Fibroblast of lung (primary cell): ENCODE measurements around the gene TECR. TPM values are rescaled to one million over a fixed set of nuclear protein-coding genes. Genes with fewer than 3 reads are reported as not detected.
A peak's percentile ranks its signal among the peaks of the same experiment; 100 is the strongest.

Experiments used
- DNase-seq, 2 donors: peaks; one replicate each; pipeline versions ENCODE4 v3.0.0 to v3.0.0-alpha.2; 2010; ENCODE audit warnings: low read depth in 2 of 2
- H2AFZ ChIP-seq: 2 replicates; pipeline ENCODE4 v1.5.1; 2012; ENCODE audit warnings: low read length, control low read depth, inconsistent platforms
- H3K27ac ChIP-seq: 2 replicates; pipeline ENCODE4 v1.5.1; 2011; ENCODE audit warnings: low read length, control low read depth; ENCODE audit not compliant: insufficient read depth
- H3K27me3 ChIP-seq: 2 replicates; pipeline ENCODE4 v1.5.1; 2011; ENCODE audit warnings: mild to moderate bottlenecking, low read length; ENCODE audit not compliant: control insufficient read depth, insufficient read depth
- H3K36me3 ChIP-seq: 2 replicates; pipeline ENCODE4 v1.5.1; 2011; ENCODE audit warnings: low read length; ENCODE audit not compliant: control insufficient read depth, insufficient read depth
- H3K4me1 ChIP-seq: 2 replicates; pipeline ENCODE4 v1.5.1; 2011; ENCODE audit warnings: low read length; ENCODE audit not compliant: control insufficient read depth, insufficient read depth; ENCODE audit errors: extremely low read depth
- H3K4me2 ChIP-seq: 2 replicates; pipeline ENCODE4 v1.5.1; 2011; ENCODE audit warnings: low read length, control low read depth; ENCODE audit not compliant: insufficient read depth; ENCODE audit errors: extremely low read depth
- H3K4me3 ChIP-seq, 4 experiments: fragments of 200-600 bp in 1 of 4; sonication (generic) in 1 of 4; replicated peaks in 1 of 4; 2 replicates each; pipeline ENCODE4 v1.5.1; 2011 to 2016; ENCODE audit warnings: low read length in 4 of 4, low read depth in 3 of 4, mild to moderate bottlenecking in 3 of 4, control low read depth in 2 of 4, inconsistent platforms in 1 of 4, mixed read lengths in 1 of 4; ENCODE audit not compliant: insufficient read depth in 1 of 4; ENCODE audit errors: control extremely low read depth in 1 of 4
- H3K79me2 ChIP-seq: 2 replicates; pipeline ENCODE4 v1.5.1; 2012; ENCODE audit warnings: mild to moderate bottlenecking, low read length, inconsistent platforms; ENCODE audit not compliant: control insufficient read depth, insufficient read depth
- H3K9ac ChIP-seq: 2 replicates; pipeline ENCODE4 v1.5.1; 2011; ENCODE audit warnings: mild to moderate bottlenecking, low read length, control low read depth; ENCODE audit not compliant: insufficient read depth
- H3K9me3 ChIP-seq: 2 replicates; pipeline ENCODE4 v1.5.1; 2012; ENCODE audit warnings: low read depth, low read length; ENCODE audit not compliant: control insufficient read depth, insufficient read depth
- H4K20me1 ChIP-seq: 2 replicates; pipeline ENCODE4 v1.5.1; 2011; ENCODE audit warnings: low read length; ENCODE audit not compliant: control insufficient read depth, insufficient read depth; ENCODE audit errors: extremely low read depth
- CTCF ChIP-seq, 2 donors: IDR thresholded peaks in 1 of 2; conservative IDR thresholded peaks in 1 of 2; 1 replicate in 1 of 2; 2 replicates in 1 of 2; pipeline ENCODE4 v1.5.1; 2011 to 2012; ENCODE audit warnings: low read length in 2 of 2, control low read depth in 1 of 2, inconsistent platforms in 1 of 2, low read depth in 1 of 2, mild to moderate bottlenecking in 1 of 2
- EZH2 ChIP-seq: IDR thresholded peaks from 2 replicates; pipeline ENCODE4 v1.5.1; 2012; ENCODE audit warnings: low read length, control low read depth, mild to moderate bottlenecking; ENCODE audit errors: missing control alignments
- polyA plus RNA-seq, 2 donors: library from polyadenylated mRNA; depleted of rRNA in 1 of 2; stranded (reverse) in 1 of 2; unstranded in 1 of 2; fragments of >200 nt; gene quantifications; 2 replicates each; pipeline ENCODE4 v1.2.1, GENCODE V29; 2011 to 2012; ENCODE audit warnings: missing spikeins in 1 of 2
- total RNA-seq: library from RNA; depleted of rRNA; stranded (reverse); fragments of >200 nt; gene quantifications from 2 replicates; pipeline ENCODE4 v1.2.1, GENCODE V29; 2014

Gene TECR
- total and polyA plus RNA-seq, 2 donors (not counting 1 experiment from before 2014, with no cell fraction given) = 34.0 to 73.4 TPM

GRCh38 chr19:14559916-14560775 is 30.8 kb downstream of the TECR start:
- no peaks in the 10 kb centered on the region for H3K9me3 ChIP-seq
- no peak for DNase-seq
- H3K4me2 ChIP-seq = no peak overlapping the region
- H3K27ac ChIP-seq = no peak overlapping the region
- H3K4me3 ChIP-seq = no peak overlapping the region
- peaks cover 7% of the 10 kb centered on the region for H3K4me1 ChIP-seq
- no peaks in the 10 kb centered on the region for H3K27me3 ChIP-seq
- H3K36me3 ChIP-seq = no peaks in the 10 kb centered on the region
- no peak overlapping the region for H3K9ac ChIP-seq
- no peaks in the 10 kb centered on the region for H4K20me1 ChIP-seq
- H2AFZ ChIP-seq = no peak overlapping the region
- H3K79me2 ChIP-seq = peaks cover 2% of the 10 kb centered on the region
- no peak for TF ChIP-seq EZH2
- no peak for TF ChIP-seq CTCF (conservative IDR thresholded peaks at IDR 0.05 in 1 of 2, IDR thresholded peaks at IDR 0.05 in 1 of 2; ENCODE audit: low read depth in 1 of 2, low read length in 2 of 2)

GRCh38 chr19:14560776-14561108 is 31.3 kb downstream of the TECR start:
- Histone ChIP-seq H4K20me1 (no peaks in the 10 kb centered on the region), H3K9ac (no peak overlapping the region), H3K4me3 (no peak overlapping the region), H2AFZ (no peak overlapping the region), H3K79me2 (peaks cover 2% of the 10 kb centered on the region), H3K27me3 (no peaks in the 10 kb centered on the region), H3K4me1 (peaks cover 7% of the 10 kb centered on the region), H3K4me2 (no peak overlapping the region), H3K36me3 (no peaks in the 10 kb centered on the region), H3K27ac (no peak overlapping the region), H3K9me3 (no peaks in the 10 kb centered on the region)
- TF ChIP-seq CTCF (conservative IDR thresholded peaks at IDR 0.05 in 1 of 2, IDR thresholded peaks at IDR 0.05 in 1 of 2; ENCODE audit: low read depth in 1 of 2, low read length in 2 of 2) (no peak), EZH2 (no peak)
- no peak for DNase-seq

- H3K9ac ChIP-seq = peak overlapping the region; percentile 65
Observed at GRCh38 chr19:14561249-14561648, 31.9 kb downstream of the TECR start.

More at GRCh38 chr19:14561249-14561648, 31.9 kb downstream of the TECR start:
- Histone ChIP-seq H3K9me3 (no peaks in the 10 kb centered on the region), H3K36me3 (peaks cover 2% of the 10 kb centered on the region), H4K20me1 (no peaks in the 10 kb centered on the region), H2AFZ (no peak overlapping the region), H3K4me2 (peak overlapping the region; percentile 13), H3K4me3 (no peak overlapping the region), H3K79me2 (peaks cover 2% of the 10 kb centered on the region), H3K27ac (peak overlapping the region; percentile 65), H3K27me3 (no peaks in the 10 kb centered on the region), H3K4me1 (peaks cover 7% of the 10 kb centered on the region)
- no peak for DNase-seq
- TF ChIP-seq CTCF (conservative IDR thresholded peaks at IDR 0.05 in 1 of 2, IDR thresholded peaks at IDR 0.05 in 1 of 2; ENCODE audit: low read depth in 1 of 2, low read length in 2 of 2) (no peak), EZH2 (no peak)
